ENCODE results near the gene HMCN1.

The HMCN1 gene

GRCh38 chr1:185722098-185722497 is 12.1 kb upstream of the HMCN1 start:
- TF ChIP-seq, protein P1, sequence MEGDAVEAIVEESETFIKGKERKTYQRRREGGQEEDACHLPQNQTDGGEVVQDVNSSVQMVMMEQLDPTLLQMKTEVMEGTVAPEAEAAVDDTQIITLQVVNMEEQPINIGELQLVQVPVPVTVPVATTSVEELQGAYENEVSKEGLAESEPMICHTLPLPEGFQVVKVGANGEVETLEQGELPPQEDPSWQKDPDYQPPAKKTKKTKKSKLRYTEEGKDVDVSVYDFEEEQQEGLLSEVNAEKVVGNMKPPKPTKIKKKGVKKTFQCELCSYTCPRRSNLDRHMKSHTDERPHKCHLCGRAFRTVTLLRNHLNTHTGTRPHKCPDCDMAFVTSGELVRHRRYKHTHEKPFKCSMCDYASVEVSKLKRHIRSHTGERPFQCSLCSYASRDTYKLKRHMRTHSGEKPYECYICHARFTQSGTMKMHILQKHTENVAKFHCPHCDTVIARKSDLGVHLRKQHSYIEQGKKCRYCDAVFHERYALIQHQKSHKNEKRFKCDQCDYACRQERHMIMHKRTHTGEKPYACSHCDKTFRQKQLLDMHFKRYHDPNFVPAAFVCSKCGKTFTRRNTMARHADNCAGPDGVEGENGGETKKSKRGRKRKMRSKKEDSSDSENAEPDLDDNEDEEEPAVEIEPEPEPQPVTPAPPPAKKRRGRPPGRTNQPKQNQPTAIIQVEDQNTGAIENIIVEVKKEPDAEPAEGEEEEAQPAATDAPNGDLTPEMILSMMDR (IDR thresholded peaks at IDR 0.05; ENCODE audit: poor library complexity, severe bottlenecking), result no peak
- Histone ChIP-seq H3K27ac (ENCODE audit: poor library complexity, severe bottlenecking) (no peak overlapping the region), H3K4me1 (ENCODE audit: insufficient read depth, poor library complexity, severe bottlenecking) (peaks cover 24% of the 10 kb centered on the region), H3K9me3 (ENCODE audit: severe bottlenecking) (no peaks in the 10 kb centered on the region), H3K36me3 (ENCODE audit: low read depth) (no peaks in the 10 kb centered on the region), H3K27me3 (ENCODE audit: insufficient read depth, poor library complexity, severe bottlenecking) (no peaks in the 10 kb centered on the region), H3K4me3 (ENCODE audit: severe bottlenecking) (no peak overlapping the region)
- DNase-seq (ENCODE audit: low spot score), result no peak
- no peak for ATAC-seq (ENCODE audit: low read depth)

- Histone ChIP-seq H3K27me3 (ENCODE audit: insufficient read depth, poor library complexity, severe bottlenecking) (no peaks in the 10 kb centered on the region), H3K4me1 (ENCODE audit: insufficient read depth, poor library complexity, severe bottlenecking) (no peaks in the 10 kb centered on the region), H3K4me3 (ENCODE audit: severe bottlenecking) (no peak overlapping the region), H3K36me3 (ENCODE audit: low read depth) (no peaks in the 10 kb centered on the region), H3K9me3 (ENCODE audit: severe bottlenecking) (no peaks in the 10 kb centered on the region), H3K27ac (ENCODE audit: poor library complexity, severe bottlenecking) (no peak overlapping the region)
- TF ChIP-seq, protein P1 (IDR thresholded peaks at IDR 0.05; ENCODE audit: poor library complexity, severe bottlenecking), result no peak
- DNase-seq (ENCODE audit: low spot score), result no peak
- no peak for ATAC-seq (ENCODE audit: low read depth)
Observed at GRCh38 chr1:185727726-185728125, 6.5 kb upstream of the HMCN1 start.

DNA sequence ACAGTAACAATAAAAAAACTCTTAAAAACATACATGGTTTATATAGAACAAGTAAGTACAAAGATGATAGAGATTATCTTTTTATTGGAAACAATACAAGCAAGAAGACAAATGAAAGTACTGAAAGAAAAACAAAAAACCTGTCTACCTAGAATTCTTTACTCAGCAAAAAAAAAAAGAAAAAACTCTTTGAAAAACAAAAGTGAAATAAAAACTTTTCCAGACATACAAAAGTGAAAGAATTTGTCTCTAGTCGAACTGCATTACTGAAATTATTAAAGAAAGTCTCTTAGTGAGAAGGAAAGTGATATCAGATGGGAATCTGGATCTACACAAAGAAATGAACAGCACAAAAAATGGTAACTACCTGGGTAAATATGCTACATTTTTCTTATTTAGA is 2.7 kb upstream of the HMCN1 start:
- Histone ChIP-seq H3K27me3 (ENCODE audit: insufficient read depth, poor library complexity, severe bottlenecking) (no peaks in the 10 kb centered on the region), H3K4me1 (ENCODE audit: insufficient read depth, poor library complexity, severe bottlenecking) (no peaks in the 10 kb centered on the region), H3K36me3 (ENCODE audit: low read depth) (no peaks in the 10 kb centered on the region), H3K4me3 (ENCODE audit: severe bottlenecking) (no peak overlapping the region), H3K9me3 (ENCODE audit: severe bottlenecking) (no peaks in the 10 kb centered on the region), H3K27ac (ENCODE audit: poor library complexity, severe bottlenecking) (no peak overlapping the region)
- TF ChIP-seq, protein P1 (IDR thresholded peaks at IDR 0.05; ENCODE audit: poor library complexity, severe bottlenecking), result no peak
- DNase-seq (ENCODE audit: low spot score) (no peak), ATAC-seq (ENCODE audit: low read depth) (no peak)

- no peak overlapping the region for H3K27ac ChIP-seq (ENCODE audit: poor library complexity, severe bottlenecking)
- DNase-seq (ENCODE audit: low spot score), result no peak
- H3K4me1 ChIP-seq (ENCODE audit: insufficient read depth, poor library complexity, severe bottlenecking), result no peaks in the 10 kb centered on the region
- H3K4me3 ChIP-seq (ENCODE audit: severe bottlenecking), result no peak overlapping the region
- TF ChIP-seq, protein P1 (IDR thresholded peaks at IDR 0.05; ENCODE audit: poor library complexity, severe bottlenecking), result no peak
- no peak for ATAC-seq (ENCODE audit: low read depth)
- H3K9me3 ChIP-seq (ENCODE audit: severe bottlenecking), result no peaks in the 10 kb centered on the region
- no peaks in the 10 kb centered on the region for H3K36me3 ChIP-seq (ENCODE audit: low read depth)
- no peaks in the 10 kb centered on the region for H3K27me3 ChIP-seq (ENCODE audit: insufficient read depth, poor library complexity, severe bottlenecking)
Observed at GRCh38 chr1:185732951-185733350, 1.2 kb upstream of the HMCN1 start.

GRCh38 chr1:185734929-185735700 is 924 bp downstream of the HMCN1 start:
- TF ChIP-seq, protein P1 (IDR thresholded peaks at IDR 0.05; ENCODE audit: poor library complexity, severe bottlenecking), result no peak
- no peak for ATAC-seq (ENCODE audit: low read depth)
- no peak for DNase-seq (ENCODE audit: low spot score)
- Histone ChIP-seq H3K4me1 (ENCODE audit: insufficient read depth, poor library complexity, severe bottlenecking) (no peaks in the 10 kb centered on the region), H3K36me3 (ENCODE audit: low read depth) (no peaks in the 10 kb centered on the region), H3K27me3 (ENCODE audit: insufficient read depth, poor library complexity, severe bottlenecking) (no peaks in the 10 kb centered on the region), H3K9me3 (ENCODE audit: severe bottlenecking) (no peaks in the 10 kb centered on the region), H3K27ac (ENCODE audit: poor library complexity, severe bottlenecking) (no peak overlapping the region), H3K4me3 (ENCODE audit: severe bottlenecking) (no peak overlapping the region)

All from RWPE2 (cell line).